Uterus (tissue), 2 donors: ENCODE results near the gene ALDH9A1.

Experiments
- POLR2A ChIP-seq, 2 donors: fragments of 450-650 bp; IDR thresholded peaks; one replicate each; pipeline ENCODE4 v1.6.1; 2016; ENCODE audit warnings: antibody characterized with exemption in 2 of 2, mild to moderate bottlenecking in 1 of 2, moderate library complexity in 1 of 2
- TF ChIP-seq, protein P1 (sequence below), 4 experiments: fragments of 200-600 bp in 2 of 4; fragments of 450-650 bp in 2 of 4; sonication (generic) in 2 of 4; IDR thresholded peaks; one replicate each; pipeline ENCODE4 v1.5.1; 2016 to 2019; ENCODE audit warnings: antibody characterized with exemption in 4 of 4, mild to moderate bottlenecking in 2 of 4, moderate library complexity in 1 of 4

- TF ChIP-seq, protein P1, sequence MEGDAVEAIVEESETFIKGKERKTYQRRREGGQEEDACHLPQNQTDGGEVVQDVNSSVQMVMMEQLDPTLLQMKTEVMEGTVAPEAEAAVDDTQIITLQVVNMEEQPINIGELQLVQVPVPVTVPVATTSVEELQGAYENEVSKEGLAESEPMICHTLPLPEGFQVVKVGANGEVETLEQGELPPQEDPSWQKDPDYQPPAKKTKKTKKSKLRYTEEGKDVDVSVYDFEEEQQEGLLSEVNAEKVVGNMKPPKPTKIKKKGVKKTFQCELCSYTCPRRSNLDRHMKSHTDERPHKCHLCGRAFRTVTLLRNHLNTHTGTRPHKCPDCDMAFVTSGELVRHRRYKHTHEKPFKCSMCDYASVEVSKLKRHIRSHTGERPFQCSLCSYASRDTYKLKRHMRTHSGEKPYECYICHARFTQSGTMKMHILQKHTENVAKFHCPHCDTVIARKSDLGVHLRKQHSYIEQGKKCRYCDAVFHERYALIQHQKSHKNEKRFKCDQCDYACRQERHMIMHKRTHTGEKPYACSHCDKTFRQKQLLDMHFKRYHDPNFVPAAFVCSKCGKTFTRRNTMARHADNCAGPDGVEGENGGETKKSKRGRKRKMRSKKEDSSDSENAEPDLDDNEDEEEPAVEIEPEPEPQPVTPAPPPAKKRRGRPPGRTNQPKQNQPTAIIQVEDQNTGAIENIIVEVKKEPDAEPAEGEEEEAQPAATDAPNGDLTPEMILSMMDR (IDR thresholded peaks at IDR 0.05) = no peak
- no peak for TF ChIP-seq POLR2A (IDR thresholded peaks at IDR 0.05)
Measured at GRCh38 chr1:165616987-165617546, 81.3 kb downstream of the ALDH9A1 start.
